DMS114 treated with DMSO at 0.1 percent for 48 hours (cell line): Measurements from ENCODE around the gene RAPSN.

Source experiments
- DNase-seq: peaks from one replicate; lab custom pipeline; 2025; ENCODE audit not compliant: unreplicated experiment; lab: John Stamatoyannopoulos, UW

The RAPSN gene

DNA sequence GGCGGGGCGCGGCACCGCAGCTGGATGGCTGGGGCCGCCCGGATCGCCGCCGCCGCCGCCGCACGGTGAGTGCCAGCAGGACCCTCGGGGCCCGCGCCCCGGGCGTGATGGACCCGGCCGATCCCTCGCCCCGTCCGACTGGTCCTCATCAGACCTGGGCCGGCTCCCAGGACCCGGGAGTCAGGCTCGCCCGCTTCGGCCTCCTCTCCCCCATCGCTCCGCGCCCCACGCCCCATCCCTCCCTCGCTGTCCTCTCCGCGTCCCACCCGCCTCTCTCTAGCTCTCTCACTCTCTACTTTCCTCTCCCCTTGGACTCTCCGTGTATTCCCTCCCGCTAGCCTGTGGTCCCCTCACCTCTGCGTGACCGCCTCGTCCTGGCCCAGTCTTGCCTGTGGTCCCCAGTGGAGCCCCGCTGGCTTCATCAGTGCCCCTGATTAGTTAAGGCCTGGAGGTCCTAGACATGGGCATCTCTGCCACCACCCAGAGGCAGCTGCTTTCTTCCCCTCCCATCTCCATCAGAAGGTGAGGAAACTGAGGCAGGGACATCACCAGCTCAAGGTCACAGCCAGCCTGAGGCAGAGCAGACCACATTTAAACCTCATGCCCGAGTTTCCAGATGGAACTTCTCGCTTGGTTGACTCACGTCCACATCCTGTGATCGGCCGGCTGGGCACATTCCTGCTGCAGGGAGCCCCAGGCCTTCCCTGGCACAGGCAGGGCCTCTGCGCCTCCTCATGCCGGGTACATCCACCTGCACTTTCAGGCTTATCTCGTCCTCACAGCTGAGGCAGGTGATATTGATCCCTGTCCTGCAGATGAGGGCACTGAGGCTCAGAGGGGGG is 40.1 kb downstream of the RAPSN start:
- no peak for DNase-seq

DNA sequence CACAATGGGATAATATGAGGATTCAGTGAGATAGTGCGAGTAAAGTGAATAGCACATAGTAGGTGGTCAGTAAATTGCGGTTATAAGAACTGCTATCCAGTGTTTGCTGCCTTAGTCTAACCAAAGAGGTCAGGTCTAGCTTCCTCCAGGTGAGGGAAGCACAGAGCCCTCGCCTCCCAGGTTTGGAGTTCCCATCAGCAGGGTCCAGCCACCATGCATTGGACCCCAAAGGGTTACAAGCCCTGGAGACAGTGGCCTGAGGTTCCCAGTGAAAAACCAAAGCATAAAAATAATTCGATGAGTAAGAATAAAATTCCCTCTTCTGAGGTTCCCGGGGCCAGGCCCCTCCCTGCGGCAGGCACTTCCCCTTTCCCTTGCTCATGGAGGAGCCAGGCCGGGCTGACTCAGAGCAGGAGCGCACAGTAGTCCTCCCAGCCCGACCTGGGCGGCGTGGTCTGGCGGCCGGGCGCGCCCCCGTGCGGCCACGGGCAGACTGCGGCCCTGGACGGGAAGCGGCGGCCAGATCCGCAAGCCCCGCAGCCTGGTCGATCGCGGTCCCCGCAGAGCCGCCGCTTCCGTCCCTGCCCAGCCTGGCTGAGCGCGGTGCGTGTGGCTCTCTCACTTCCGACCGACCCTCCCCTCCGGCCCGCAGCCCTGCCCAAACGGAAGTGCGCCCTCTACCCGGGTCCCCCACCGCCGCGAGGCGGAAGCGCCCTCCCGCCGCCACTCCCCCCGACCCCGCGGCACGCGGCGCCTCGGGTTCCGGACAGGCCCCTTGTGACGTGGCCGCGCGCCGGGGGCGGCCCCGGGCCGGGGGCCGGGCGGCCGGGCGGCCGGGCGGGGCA is 41.0 kb downstream of the RAPSN start, which contains the start of gene SLC39A13:
TSS of gene SLC39A13 (plus strand) at position 845 of the 845 bp plus-strand sequence. CDS start 1,505 bp downstream, outside the sequence.
- DNase-seq = peak; percentile 73

DNA sequence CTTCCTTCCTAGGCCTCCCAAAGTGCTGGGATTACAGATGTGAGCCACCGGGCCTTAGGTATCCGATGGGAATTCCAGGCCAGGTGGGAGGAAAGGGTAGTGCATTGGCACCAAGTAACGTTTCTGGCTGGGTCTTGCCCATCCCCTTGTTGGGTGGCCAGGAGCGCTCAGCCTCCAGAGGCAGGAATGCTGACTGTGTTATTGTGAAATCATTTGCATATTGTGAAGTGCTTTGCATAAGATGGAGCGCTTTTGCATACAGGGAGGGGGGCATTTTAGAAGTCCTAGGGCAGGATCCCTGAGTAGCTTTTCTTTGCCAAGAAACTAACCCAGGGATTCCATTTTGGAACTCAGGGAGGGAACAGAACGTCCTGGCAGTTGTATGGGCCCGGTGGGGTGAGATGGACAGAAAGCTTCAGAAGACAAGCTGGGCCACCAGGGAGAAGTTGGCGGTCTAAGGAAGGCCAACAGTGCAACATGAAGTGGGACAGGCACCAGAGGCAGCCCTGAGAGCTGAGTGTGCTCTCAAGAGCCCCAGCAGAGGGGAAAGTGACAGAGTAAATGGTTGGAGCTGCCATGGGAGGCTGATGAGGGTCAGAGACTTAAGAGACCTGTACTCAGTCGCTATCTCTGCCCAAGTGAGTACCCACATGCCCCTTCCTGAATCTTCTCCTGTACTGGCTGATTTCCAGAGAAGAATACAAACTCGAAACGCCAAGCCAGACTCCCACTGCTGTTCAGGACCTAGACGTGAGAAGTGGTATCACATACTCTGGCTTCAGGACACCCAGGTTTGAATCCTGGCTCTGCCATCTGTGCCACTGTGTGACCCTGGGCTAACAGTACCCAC is 41.8 kb downstream of the RAPSN start:
- no peak for DNase-seq

DNA sequence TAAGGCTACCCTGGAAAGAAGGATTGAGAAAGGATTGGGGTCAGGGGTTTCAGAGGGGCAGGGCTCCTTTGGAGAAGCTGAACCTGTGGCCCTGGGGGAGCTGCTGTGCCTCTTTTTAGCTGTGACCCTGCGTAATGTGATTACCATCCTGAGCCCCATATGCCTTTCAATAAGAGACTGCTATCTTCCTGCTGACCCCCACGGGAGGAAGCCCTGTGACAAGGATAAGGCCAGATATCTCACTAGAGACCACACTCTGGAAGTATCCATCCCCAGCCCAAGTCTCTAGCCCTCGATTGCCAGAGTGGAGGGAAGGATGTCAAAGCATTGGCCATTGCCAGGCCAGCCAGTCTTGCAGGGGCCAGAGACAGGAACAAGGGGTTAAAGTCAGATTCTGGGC is 45.4 kb downstream of the RAPSN start:
- DNase-seq = no peak

DNA sequence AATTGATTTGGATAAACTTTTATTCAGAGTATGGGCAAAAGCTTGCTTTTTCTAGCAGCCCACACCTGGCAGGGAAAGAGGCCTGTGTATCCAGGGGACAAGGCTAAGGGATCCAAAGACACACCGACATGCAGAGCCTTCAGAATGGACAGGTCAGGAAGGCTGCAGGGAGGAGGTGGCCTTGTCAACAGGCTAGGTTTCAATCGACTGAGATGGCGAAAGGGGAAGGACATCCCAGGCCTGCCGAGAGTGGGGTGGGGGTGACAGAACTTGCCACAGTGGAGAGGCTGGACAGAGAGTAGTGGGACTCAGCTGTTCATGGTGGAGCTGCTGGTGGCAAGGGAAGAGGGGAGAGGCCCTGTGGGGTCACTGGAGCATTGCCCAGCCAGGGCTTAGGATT is 45.8 kb downstream of the RAPSN start:
- DNase-seq = no peak

DNA sequence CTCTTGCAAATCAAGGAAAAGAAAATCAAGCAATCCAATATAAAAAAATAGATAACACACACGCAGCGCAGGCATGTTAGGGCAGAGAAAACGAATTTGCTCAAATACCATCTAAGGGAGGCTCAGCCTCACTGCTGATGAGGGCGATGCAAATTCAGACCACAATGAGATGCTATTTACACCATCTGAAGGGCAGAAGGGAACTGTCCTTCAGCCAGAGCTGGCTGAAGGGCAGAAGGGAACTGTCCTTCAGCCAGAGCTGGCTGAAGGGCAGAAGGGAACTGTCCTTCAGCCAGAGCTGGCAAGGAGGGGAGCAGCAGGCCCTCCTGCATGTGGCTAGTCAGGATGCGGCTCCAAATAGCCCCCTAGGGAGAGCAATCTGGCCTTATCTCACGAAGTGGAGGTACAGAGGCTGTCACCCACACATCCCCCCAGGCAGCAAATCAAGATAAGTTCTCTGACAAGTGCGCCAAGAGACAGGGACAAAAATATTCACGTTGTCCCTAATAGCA is 48.1 kb downstream of the RAPSN start:
- no peak for DNase-seq

DNA sequence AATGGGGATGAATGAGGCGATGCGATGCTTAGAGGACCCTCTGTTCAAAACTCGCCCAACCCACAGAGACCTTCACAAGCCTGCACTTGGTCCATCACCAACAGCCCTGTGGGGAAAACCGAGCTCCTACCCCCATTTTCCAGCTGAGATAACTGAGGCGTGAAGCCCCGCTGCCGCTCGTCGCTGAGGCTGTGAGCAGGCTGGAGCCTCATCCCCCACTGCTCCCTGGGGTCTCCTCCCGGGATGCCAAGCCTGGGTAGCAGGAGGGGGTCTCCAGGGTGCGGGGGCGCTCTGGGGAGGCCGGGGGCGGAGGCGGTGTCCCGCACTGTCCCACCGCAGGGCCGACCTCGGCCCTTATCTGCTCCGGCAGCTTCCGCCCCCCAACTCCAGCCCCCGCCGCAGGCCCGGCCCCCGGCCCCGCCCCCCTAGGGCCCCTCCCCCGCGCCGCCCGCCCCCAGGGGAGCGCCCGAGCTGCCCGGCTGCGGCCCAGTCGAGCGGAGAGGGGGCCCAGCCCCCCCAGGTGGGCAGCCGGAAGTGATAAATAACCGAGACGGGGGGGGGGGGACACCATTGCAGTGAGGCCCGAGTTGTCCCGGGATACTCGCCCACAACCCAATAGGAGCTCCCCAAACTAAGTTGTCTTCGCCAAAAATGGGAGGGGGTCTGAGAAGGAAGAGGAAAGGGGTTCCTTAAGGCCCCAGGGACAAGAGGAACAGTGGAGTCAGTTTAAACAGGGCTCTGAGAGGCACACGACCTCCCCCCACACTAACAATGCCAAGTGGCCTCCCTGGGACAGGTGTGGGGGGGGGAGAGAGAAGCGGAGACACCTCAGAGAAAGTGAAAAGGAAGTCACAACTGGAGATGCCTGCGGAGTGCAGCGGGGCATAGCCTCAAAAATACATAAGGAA is 48.8 kb downstream of the RAPSN start:
- no peak for DNase-seq

DNA sequence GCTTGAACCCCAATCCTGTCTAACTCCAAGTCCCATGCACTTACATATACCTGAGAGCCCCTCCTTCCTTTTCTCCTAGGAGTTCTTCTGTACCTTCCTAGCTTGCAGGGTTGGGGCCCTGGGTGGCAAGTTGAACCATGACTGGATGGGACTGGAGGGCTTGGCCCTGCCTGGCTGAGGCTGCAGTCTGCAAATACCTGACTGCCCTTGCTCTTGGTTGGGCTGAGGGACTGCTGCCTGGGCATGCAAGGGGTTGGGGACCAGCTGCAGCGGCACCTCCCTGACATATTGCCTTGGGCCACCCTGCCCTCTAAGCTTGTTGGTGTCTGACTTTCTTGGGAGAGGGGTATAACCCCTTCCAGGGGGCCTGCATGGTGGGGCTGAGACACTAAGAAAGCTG is 50.4 kb downstream of the RAPSN start:
- no peak for DNase-seq

DNA sequence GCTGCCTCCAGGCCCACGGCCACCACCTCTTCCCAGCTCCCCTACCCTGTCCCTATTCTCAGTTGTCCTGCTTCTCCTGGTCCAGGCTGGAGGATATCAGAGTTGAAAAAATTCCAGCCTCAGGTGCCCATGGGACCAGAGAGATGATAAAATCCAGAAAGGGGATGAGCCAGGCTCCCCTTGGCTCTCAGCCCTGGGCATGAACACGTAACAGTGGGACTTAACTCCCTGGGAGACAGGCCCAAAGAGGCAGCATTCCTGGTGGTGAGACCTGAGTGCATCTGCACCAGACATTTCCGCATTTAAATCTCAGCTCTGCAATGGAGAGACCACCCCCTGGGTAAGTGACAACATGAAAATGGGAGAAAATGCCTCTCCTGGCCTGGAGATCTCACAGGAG is 50.9 kb downstream of the RAPSN start:
- DNase-seq = no peak

DNA sequence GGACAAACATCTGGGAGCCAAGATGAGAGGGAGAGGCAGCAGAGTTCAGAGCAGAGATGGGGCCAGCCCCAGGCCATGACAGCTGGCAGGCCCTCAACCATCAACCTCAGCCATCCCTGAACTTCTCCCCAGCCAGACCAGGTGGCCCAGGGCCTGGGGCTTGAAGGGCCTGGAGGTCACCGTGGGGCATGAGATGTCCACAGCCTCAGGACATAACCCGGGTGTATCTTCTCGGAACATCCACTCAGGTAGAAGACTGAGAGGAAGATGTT is 53.0 kb downstream of the RAPSN start:
- no peak for DNase-seq

DNA sequence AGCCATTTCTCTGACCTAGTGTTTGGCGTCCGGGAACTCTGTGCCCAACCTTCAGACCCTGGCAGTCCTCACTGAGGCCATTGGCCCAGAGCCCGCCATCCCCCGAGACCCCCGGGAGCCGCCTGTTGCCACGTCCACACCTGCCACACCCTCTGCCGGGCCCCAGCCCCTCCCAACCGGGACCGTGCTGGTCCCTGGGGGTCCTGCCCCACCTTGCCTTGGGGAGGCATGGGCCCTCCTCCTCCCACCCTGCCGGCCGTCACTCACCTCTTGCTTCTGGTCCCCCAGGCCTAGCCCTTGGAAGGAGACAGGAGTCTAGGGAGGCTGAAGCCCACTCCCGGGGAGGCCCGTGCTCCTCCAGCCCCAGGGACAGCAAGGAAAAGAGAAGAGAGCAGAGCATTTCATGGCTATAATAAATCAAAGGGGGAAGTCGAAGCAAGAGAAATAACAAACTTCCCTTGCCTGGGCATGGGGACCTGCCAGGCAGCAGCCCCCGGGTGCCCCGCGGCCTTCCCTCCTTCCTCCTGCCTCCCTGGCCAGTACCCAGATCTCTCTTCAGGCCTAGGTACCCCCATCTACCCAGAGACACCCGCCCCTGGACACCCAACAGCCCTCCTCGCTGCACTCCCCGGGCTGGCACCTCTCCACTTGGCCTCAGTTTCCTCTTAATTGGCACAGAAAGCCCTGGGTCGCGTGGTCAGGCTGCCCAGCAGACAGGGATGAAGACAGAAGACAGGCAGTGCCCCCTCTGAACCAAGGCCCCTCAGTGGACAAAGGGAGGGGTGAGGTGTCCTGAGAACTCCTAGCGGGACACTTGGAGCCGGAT is 53.5 kb downstream of the RAPSN start:
- no peak for DNase-seq

DNA sequence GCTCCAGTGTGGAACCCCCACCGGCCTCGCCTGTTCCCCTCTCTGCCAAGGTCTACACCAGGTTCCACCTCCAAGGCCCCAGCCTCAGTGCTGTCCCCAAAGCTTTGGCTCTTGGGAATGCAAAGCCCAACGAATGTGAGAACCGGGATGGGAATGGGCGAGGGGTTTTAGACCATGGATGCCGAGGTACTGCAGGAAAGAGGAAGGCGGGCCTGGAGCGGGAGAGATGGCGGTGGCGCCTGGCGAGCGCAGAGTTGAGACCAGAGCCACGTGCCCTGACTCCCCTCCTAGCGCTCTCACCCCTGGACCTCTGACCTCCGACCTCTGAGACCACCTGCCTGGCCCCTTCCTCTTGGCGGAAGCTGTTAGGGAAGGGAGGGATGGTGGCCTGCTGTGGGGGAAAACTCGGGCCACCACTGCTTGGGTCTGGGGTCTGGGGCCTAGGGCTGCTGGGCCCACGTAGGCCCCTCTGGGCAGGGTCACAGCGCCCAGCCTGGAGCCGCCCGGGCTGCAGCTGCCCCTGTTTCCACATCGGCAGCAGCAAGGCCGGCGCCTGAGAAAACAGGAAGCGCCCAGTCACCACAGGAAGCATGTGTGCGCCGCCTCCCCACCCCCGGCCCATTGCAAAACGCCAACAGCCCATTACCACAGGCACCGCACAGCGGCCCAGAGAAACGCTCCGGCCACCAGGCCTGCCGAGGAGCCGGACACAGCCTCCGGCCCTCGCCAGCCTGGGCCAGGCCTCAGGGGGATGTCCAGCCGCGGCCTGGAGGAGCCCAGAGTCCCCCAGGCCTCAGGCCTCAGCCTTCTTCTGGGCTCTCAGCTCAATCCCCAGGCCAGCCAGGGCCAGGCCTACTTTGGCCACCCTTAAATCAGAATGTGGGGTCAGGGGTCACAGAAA is 54.4 kb downstream of the RAPSN start:
- DNase-seq = no peak

DNA sequence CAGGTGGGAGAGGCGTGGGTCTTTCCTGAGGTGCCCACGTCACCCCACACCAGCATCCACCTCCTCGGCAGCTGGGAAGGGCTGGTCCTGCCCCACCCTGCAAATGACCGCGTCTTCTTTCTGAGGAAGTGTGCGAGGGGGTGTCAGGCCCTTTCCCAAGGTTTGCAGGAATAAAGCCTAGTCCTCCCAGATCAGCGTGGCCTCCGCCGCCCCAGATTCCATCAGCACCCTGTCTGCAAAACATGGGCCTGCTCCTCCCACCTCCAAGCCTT is 55.0 kb downstream of the RAPSN start:
- DNase-seq = no peak

DNA sequence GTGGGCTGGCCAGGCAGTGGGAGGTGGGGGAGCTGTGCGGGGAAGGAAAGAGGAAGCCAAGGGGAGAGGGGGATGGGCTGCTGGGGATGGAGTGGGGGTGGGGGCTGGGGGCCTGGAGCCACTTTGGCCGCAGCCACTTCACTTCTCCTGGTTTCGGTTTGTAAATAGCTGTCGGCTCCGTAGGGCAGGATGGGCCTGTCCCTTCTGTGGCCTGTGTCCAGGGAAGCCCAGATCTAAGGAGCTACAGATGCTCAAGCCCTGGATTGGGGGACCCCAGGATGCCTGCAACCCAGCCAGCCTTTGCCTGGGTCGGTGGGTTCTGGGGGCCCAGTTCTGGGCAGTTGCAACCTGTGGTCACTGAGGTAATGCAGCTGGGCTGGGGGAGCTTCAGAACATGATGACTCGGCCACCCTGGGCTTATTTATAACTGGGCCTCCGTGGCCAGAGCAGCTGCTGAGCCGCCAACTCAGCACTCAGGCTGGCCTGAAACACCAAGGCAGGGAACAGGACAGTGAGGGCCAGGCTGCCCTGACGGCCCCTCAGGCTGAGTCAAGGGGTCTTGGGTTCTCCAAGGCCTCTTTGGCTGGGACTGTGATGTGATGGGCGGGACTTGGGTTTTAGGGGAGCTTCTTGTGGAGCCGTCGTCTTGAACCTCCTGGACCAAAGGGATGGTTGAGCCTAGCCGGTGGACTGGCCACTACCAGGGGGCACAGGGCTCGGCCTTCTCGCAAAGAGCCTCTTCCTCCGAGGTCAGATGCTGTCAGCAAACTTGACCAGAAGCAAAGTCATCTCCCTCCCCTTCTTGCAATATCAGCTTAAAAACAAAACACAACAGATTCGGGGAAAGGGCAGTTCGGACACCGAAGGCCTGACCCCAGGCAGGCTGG is 55.5 kb downstream of the RAPSN start:
- no peak for DNase-seq

DNA sequence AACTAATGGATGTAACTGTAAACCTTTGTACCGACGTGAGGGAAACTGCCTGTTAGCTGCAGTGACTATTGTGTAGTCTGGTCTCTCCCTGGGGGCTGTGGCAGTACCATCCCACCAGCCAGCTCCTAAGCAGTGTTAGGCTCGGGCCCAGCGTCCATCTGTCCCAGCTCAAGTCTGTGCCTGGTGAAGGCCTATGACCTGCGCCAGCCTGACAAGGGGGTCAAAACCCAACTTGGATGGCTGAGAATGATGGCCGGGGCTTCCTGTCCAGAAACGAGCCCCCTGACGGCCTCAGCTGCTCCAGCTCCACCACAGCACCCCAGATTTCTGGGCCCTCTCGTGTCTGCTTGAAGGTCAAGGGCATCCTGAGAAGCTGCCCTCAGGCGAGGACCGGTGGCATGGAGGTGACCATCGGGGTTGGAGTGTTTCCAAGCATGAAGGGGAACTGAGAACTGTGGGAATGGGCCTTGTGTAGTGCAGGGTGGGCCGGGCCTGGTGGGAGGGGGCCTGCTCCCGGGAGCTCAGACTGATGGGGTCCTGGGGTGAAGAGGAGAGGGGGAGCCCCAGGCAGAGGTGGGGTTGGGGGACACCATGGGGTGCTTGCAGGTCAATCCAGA is 56.3 kb downstream of the RAPSN start:
- no peak for DNase-seq

DNA sequence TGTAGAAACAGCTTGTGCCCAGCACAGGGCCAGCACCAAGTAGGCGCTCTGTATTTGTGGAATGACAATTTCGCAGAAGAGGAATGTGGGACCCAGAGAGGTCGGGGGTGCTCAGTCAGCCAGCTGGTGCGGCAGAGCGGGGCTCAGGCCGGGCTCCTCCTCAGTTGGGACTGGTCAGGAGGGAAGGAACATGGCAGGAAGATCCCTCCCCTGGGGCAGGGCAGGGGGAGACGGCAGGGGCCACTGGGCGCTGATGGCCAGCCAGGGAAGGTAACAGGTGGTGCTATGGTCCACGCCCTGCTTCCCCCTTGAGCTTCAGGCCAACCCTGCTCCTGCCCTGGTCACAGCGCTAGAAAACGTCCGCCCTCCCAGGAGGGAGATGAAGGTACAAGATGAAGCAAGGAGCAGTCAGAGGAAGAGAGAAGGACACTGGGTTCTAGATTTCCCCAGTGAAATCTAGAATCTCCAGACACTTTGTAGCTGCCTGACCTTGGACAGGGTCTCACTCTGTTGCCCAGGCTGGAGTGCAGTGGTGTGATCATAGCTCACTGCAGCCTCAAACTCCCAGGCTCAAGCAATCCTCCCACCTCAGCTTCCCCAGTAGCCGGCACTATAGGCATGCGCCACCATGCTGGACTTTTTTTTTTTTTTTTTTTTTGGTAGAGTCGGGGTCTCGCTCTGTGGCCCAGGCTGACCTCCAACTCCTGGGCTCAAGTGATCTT is 57.1 kb downstream of the RAPSN start:
- DNase-seq = no peak
